ENCODE data around the gene TMEM86A. TPM values are rescaled to one million over a fixed set of nuclear protein-coding genes. Genes with fewer than 3 reads are reported as not detected.

Gene TMEM86A
- total RNA-seq, 1 experiment from 2014 or later = 0.09 TPM

GRCh38 chr11:18720091-18720807, 21.7 kb downstream of the TMEM86A start:
- Histone ChIP-seq H3K27ac (ENCODE audit: low read depth, low read length, poor library complexity, severe bottlenecking) (no peak overlapping the region), H3K36me3 (ENCODE audit: insufficient read depth, low read length, poor library complexity, severe bottlenecking) (no peaks in the 10 kb centered on the region), H3K4me3 (ENCODE audit: low read depth, low read length, poor library complexity, severe bottlenecking) (no peak overlapping the region), H3K9me3 (ENCODE audit: low read depth, low read length, poor library complexity, severe bottlenecking) (no peaks in the 10 kb centered on the region), H3K4me1 (ENCODE audit: insufficient read depth, low read length, poor library complexity, severe bottlenecking) (peaks cover 3% of the 10 kb centered on the region), H3K27me3 (replicated peaks; ENCODE audit: insufficient read depth, low read depth, low read length, poor library complexity) (no peaks in the 10 kb centered on the region)
- no peak for DNase-seq (ENCODE audit: low spot score)
- ChIA-PET CTCF (interaction anchor here (0.6 to 0.7 kb wide), 2 partner anchors 25 to 605 kb away, joined by 3 to 7 read pairs; no protein-coding TSS in a partner anchor), POLR2A (ENCODE audit: low non-redundant PET) (no interaction called here)
- intact Hi-C loops (cut with micrococcal nuclease; ENCODE audit: unreplicated experiment) = loop anchor here (10.0 kb wide), 1 partner anchor 175 kb away; no protein-coding TSS in a partner anchor
- TF ChIP-seq EZH2 (IDR thresholded peaks at IDR 0.05; ENCODE audit: borderline replicate concordance, low read depth, low read length, poor library complexity, severe bottlenecking) (no peak), CTCF (conservative IDR thresholded peaks at IDR 0.05; ENCODE audit: low read depth, low read length) (no peak)
- BruUV-seq (replicated peaks) = no TSS peak

DNA sequence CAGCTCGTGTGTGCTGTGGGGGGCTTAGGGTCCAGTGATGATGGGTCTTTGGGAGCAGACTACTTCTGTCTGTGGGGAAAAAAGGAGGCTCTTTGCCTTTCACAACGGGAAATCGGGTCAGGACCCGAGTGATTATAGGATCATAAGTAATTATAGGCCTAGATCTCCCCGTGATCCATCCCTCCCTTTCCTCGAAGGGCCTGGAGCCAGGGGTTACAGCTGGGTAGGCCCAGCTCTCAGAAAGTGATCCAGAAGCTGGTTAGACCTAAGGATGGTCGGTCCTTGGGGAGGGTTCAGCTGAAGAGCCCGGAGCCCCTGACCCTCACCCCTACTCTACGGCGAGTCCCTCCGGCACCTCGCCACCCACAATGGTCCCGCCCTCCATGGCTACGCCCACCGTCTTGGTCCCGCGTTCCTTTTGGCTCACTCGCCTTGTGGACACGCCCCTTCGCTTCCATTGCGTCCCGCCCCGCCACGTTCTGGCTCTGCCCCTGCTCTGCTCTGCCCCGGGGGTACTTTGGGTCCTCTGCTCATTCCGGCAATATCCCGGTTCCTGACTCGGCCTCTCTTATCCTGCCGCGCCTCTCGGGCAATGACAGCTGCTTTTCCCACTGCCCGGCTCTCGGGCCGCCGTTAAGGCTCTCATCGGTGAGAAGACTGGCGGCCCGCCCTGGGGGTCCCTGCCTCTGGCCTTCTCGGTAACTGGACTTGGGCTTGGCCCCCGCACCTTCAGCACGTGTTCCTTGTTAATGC, 22.4 kb downstream of the TMEM86A start:
- no peak overlapping the region for H3K27ac ChIP-seq (ENCODE audit: low read depth, low read length, poor library complexity, severe bottlenecking)
- CTCF ChIA-PET = interaction anchor here (0.6 to 1.3 kb wide), 4 partner anchors 10 to 57 kb away, joined by 4 to 7 read pairs (median 4); no protein-coding TSS in a partner anchor
- no peaks in the 10 kb centered on the region for H3K27me3 ChIP-seq (replicated peaks; ENCODE audit: insufficient read depth, low read depth, low read length, poor library complexity)
- peak overlapping the region; percentile 53 for H3K4me3 ChIP-seq (ENCODE audit: low read depth, low read length, poor library complexity, severe bottlenecking)
- peak; percentile 82 for DNase-seq (ENCODE audit: low spot score)
- TF ChIP-seq CTCF (conservative IDR thresholded peaks at IDR 0.05; ENCODE audit: low read depth, low read length) (no peak), EZH2 (IDR thresholded peaks at IDR 0.05; ENCODE audit: borderline replicate concordance, low read depth, low read length, poor library complexity, severe bottlenecking) (no peak)
- H3K4me1 ChIP-seq (ENCODE audit: insufficient read depth, low read length, poor library complexity, severe bottlenecking) = peaks cover 3% of the 10 kb centered on the region
- no peaks in the 10 kb centered on the region for H3K36me3 ChIP-seq (ENCODE audit: insufficient read depth, low read length, poor library complexity, severe bottlenecking)
- no peaks in the 10 kb centered on the region for H3K9me3 ChIP-seq (ENCODE audit: low read depth, low read length, poor library complexity, severe bottlenecking)
- POLR2A ChIA-PET (ENCODE audit: low non-redundant PET) = no interaction called here
- intact Hi-C loops (cut with micrococcal nuclease; ENCODE audit: unreplicated experiment) = loop anchor here (10.0 kb wide), 1 partner anchor 176 kb away; no protein-coding TSS in a partner anchor
- BruUV-seq (replicated peaks) = no TSS peak

GRCh38 chr11:18721561-18722292, 23.1 kb downstream of the TMEM86A start:
- no TSS peak for BruUV-seq (replicated peaks)
- H3K4me3 ChIP-seq (ENCODE audit: low read depth, low read length, poor library complexity, severe bottlenecking) = peak overlapping the region; percentile 53
- TF ChIP-seq CTCF (conservative IDR thresholded peaks at IDR 0.05; ENCODE audit: low read depth, low read length) (peak; percentile 64), EZH2 (IDR thresholded peaks at IDR 0.05; ENCODE audit: borderline replicate concordance, low read depth, low read length, poor library complexity, severe bottlenecking) (no peak)
- DNase-seq (ENCODE audit: low spot score) = peak; percentile 35
- ChIA-PET CTCF (interaction anchor here (0.6 to 1.3 kb wide), 6 partner anchors 10 to 478 kb away, joined by 3 to 7 read pairs (median 4); partner anchors contain the start of gene TSG101), POLR2A (ENCODE audit: low non-redundant PET) (interaction anchor here (0.7 kb wide), 1 partner anchor 28 kb away, joined by 4 read pairs; no protein-coding TSS in a partner anchor)
- no peaks in the 10 kb centered on the region for H3K27me3 ChIP-seq (replicated peaks; ENCODE audit: insufficient read depth, low read depth, low read length, poor library complexity)
- no peak overlapping the region for H3K27ac ChIP-seq (ENCODE audit: low read depth, low read length, poor library complexity, severe bottlenecking)
- H3K4me1 ChIP-seq (ENCODE audit: insufficient read depth, low read length, poor library complexity, severe bottlenecking) = peaks cover 3% of the 10 kb centered on the region
- no peaks in the 10 kb centered on the region for H3K36me3 ChIP-seq (ENCODE audit: insufficient read depth, low read length, poor library complexity, severe bottlenecking)
- no peaks in the 10 kb centered on the region for H3K9me3 ChIP-seq (ENCODE audit: low read depth, low read length, poor library complexity, severe bottlenecking)
- intact Hi-C loops (cut with micrococcal nuclease; ENCODE audit: unreplicated experiment) = loop anchor here (10.0 kb wide), 1 partner anchor 177 kb away; no protein-coding TSS in a partner anchor

All from A673 (cell line).